CD4-positive, alpha-beta T cell treated with Interleukin-1 beta for 1 hour (primary cell): ENCODE results near the gene FICD.

Experiments used
- DNase-seq, 2 donors: peaks; one replicate each; pipeline ENCODE4 v3.0.0-alpha.2; 2020 to 2022

Gene FICD

DNA sequence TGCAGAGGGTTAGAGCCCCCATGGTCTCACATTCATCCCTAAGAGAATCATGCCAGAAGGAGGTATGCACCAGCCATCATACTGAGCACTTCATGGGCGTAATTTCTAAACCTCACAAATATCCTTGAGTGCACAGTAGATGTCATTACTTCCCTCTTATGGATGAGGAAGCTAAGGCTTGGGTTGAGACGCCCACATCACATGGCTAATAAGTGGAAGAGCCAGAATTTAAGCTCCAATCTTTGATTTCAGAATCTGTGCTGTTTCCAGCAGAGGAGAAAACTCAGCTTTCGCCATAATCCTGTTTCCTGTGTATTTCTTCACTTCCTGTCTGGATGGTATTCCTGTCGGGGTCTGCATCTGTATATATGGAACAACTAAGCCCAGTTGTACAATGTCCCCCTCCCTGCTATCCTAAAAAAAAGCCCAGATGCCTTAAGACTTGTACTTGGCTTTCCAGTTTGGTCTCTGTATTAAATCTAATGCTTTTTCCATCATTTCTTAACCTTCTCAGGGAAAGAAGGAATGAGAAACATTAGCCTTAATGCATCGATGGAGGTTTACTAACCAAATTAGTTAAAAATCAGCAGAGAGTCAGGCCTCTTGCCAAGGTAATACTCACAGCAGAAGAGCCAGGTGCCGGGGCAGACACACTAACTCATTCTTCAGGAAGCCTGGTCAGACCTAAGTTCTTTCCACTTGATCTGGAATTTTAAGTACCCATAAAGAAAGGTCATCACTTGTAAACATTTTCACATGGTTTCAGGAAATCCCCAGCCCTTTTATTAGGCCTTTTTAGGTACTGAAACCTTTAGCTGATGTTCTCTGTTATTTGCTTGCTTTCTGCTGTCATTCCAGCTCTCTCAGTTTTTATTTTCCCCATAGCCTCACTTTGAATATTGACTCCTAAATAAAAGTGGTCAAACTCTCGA is 52.6 kb downstream of the FICD start:
- DNase-seq = no peak

DNA sequence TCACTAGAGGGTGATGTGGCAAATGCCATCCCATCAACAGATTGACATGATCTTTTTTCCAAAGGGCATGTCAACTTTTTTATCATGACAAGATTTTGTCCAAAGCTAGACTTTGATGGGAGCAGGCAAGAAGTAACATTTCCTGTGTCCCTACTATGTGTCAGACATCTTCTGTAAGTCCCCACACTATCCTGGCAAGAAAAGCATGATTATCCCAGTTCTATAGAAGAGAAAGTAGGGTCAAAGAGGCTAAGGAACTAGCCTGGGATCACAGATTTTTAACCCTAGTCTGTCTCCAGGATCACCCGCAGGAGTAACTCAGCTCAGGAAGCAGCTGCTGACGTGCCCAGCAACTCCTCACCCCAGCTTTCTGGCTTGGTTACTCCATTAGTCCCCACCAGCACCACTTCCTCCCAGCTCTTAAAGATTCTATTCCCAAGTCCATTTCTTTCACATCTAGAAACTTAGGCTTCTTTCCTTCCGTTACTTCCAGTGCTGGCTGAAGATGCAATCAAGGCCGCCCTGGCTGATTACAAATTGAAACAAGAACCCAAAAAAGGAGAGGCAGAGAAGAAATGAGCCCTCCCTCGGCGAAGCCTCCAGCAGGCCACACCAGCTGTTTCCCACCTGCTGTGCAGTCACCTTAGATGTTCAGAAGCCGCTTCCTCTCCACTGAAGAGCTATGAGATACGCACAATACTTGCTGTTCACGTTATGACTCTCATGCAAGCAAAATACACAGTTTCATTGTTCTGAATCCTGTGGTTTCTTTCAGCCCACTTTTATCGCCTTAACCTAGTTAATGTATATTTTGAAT is 53.5 kb downstream of the FICD start:
- peak; percentile 68 to 74 for DNase-seq
